Vagina (tissue), 2 donors: ENCODE data around the gene RPL19.

Experiments
- CTCF ChIP-seq, 3 experiments: fragments of 450-650 bp in 2 of 3; fragments of 200-600 bp in 1 of 3; sonication (generic) in 1 of 3; IDR thresholded peaks; one replicate each; pipeline ENCODE4 v1.5.1; 2017 to 2019; ENCODE audit warnings: antibody characterized with exemption in 3 of 3, mild to moderate bottlenecking in 2 of 3, moderate library complexity in 2 of 3
- POLR2A ChIP-seq, 2 donors: fragments of 450-650 bp; IDR thresholded peaks; one replicate each; pipeline ENCODE4 v1.6.1; 2017; ENCODE audit warnings: antibody characterized with exemption in 2 of 2, mild to moderate bottlenecking in 2 of 2, moderate library complexity in 2 of 2

DNA sequence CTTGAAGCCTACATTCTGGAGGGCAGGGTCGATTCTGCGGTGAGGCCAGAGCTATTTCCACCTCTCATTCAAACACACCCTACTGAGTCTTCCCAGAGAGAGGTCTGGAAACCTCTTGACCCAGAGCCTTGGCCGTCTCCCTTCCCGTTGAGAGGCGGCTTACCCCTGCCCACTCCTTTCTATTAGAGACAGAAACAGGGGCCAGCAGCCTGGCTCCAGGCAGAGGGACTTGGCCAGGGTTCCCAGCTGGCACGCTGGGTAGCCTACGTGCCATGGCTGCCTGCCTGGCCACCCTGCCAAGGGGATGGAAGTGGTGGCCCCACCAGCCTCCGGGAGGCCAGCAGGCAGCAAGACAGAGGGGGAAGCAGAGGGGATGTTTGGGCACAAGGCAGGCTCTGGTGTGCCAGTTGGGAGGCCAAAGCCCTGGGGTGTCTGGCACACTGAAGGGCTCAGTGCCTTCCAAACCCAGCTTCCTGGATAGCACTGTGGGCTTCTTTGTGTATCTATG lies 19.6 kb downstream of the RPL19 start:
- no peak for TF ChIP-seq CTCF (IDR thresholded peaks at IDR 0.05)
- TF ChIP-seq POLR2A (IDR thresholded peaks at IDR 0.05): no peak
